HG02642 (cell line): Measurements from ENCODE around the gene ERP44.
"Not testable (repeated sequence)": the region's sequence is repeated elsewhere in the genome, so short reads cannot be mapped to it uniquely, and the experiment has no call there.

ENCODE experiments used
- ATAC-seq: cut with Tn5 transposase; IDR thresholded peaks from one replicate; pipeline ENCODE4 v1.9.1; 2021; ENCODE audit warnings: mild to moderate bottlenecking; ENCODE audit not compliant: unreplicated experiment, poor library complexity

ERP44 gene

DNA sequence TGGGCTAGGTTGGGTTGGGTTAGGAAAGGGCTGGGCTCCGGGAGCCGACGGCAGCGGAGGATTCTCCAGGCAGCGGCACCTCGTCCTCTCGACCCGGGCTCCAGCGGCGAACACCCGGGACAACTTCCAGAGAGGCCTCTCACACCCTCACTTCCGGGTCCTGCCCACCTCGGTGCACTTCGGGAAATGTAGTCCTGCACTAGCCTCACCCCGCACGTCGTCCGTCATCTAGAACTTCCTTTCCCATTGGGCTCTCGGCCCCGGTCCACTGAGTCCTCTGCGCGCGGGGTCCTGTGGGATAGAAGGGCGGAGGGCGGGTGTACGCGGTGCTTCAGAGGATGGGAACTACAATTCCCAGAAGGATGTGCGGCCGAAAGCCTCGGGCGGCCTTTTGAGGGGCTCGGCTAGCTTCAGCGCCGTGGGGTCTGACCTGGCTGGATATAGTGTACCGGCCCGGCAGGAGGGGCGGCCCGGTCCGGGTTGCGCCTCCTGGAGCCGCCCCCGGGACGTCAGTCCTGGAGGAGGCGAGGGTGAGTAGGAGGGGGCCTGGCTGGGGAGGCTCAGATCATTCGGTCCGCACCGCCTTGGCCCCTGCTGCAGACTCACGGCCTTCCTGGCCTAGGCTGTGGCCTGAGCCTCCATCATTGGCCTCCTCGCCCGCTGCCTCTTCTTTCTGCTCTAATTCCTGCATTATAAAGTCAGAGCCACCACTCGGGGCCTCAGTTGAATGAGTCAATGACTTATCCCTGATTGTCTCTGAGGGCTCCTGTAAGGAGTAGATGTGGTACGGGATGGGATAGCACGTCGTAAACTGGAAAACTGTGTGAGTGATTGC lies at the start of gene ERP44, which contains the start of gene INVS:
Gene ERP44, minus strand, starts transcription at position 114 of the 835 bp plus-strand sequence. CDS start 160 bp downstream, outside the sequence.
Gene INVS, plus strand, starts transcription at position 357 of the 835 bp plus-strand sequence. CDS start 5,279 bp downstream, outside the sequence.
- ATAC-seq = peak; percentile 98

DNA sequence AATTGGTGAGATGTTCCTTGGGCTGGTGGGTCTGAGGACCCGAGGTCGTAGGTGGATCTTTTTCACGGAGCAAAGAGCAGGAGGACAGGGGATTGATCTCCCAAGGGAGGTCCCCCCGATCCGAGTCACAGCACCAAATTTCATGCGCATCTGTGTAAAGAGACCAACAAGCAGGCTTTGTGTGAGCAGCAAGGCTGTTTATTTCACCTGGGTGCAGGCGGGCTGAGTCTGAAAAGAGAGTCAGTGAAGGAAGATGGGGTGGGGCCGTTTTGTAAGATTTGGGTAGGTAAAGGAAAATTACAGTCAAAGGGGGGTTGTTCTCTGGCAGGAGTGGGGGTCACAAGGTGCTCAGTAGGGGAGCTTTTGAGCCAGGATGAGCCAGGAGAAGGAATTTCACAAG lies 47.2 kb upstream of the ERP44 start:
- ATAC-seq = not testable (repeated sequence)

DNA sequence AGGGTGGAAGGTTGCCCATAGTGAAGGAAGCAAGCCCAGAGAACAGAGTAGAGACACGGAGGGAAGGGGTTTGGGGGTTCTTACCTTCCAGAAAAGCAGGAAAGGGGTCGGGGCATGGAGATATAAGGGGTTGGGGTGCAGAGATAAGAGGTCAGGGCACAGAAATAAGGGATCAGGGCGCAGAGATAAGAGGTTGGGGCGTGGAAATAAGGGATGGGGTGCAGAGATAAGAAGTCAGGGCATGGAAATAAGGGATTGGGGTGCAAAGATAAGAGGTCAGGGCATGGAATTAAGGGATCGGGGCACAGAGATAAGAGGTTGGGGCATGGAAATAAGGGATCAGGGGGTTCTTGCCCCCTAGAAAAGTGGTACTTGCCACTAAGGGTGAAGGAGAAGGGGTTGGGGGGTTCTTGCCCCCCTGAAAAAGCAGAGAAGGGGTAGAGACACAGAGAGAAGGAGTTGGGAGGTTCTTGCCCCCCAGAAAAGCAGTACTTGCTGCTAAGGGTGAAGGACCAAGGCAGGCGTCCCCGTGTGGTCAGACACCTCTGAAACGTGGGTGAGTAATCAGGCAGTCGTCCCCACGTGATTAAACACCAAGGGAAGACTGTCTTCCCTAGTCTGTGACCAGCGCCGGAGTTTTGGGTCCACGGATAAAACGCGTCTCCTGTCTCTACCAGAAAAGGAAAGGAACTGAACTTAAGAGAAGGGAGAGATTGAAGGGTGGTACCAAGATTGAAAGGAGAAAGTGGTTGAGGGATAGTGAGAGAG lies 46.6 kb upstream of the ERP44 start:
- not testable (repeated sequence) for ATAC-seq

DNA sequence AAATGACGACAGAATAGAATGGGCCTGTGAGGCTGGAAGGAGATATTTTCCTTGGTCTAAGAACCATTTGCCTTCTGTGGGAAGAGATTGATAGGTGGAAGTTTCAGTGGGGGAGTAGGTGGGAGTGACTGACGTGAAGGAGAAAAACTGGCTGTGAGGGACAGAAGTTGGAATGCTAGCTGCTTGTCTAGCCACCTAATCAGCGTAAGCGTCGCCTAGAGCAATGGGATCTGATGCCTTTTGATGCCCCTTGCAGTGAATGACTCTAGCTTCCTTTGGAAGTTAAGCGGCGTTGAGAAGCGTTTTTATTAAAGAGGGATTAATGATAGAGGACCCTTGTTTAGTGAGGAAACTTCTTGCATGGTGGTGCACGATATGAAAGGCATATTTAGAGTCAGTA lies 43.1 kb upstream of the ERP44 start:
- ATAC-seq = not testable (repeated sequence)

DNA sequence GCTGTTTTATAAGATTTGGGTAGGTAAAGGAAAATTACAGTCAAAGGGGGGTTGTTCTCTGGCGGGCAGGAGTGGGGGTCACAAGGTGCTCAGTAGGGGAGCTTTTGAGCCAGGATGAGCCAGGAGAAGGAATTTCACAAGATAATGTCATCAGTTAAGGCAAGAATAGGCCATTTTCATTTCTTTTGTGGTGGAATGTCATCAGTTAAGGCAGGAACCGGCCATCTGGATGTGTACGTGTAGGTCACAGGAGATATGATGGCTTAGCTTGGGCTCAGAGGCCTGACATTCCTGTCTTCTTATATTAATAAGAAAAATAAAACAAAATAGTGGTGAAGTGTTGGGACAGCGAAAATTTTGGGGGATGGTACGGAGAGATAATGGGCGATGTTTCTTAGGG lies 41.5 kb upstream of the ERP44 start:
- ATAC-seq = not testable (repeated sequence)

DNA sequence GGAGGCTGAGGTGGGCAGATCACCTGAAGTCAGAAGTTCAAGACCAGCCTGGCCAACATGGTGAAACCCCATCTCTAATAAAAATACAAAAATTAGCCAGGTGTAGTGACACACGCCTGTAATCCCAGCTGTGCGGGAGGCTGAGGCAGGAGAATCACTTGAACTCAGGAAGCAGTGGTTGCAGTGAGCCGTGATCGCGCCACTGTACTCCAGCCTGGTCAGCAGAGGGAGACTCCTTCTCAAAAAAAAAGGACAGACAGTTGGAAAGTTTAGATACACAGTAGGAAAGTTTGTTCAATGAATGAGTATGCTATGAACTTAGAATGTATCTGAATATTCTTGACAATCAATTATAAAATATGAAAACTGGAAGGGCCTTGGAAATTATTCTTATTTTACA lies 38.0 kb upstream of the ERP44 start:
- not testable (repeated sequence) for ATAC-seq

DNA sequence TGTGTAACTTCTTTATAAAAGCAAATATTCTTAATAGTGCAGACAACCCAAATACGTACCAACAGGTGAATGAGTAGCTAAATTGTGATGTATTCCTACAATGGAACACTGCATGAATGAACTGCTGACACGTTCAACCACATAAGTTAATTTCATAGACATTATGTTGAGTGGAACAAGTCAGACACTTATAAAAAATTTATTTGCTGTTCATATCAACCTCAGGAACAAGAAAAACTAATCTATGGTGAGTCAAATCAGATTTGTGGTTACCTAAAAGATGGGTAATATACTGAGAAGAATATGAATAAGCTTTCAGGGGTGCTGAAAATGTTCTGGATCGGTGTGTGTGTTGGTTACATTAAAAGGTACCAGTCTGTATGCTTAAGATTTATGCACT lies 35.9 kb upstream of the ERP44 start:
- ATAC-seq = no peak

DNA sequence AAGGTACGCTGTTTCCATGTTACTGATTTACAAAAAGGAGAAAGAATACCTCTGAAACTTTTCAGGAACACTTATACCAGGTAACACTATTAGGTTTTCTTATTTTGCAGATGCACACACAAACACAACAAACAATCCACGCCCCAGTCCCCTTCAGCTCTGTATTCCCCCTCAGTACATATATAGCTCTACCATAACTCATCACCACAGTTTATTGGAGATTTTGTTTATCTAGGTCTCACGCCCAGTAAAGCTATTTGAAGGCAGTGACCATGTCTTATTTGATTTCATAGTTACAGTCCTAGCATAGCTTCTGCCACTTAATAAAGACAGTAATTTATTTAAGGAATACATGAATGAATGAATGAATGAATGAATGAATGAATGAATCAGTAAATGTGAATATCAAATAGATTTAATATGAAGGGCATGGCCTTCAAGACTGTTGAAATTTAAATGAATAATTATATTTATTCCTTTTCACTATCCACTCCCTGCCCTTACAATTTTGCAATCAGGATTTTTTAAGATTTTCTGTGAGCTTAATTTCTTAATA lies 33.2 kb upstream of the ERP44 start:
- ATAC-seq = no peak

DNA sequence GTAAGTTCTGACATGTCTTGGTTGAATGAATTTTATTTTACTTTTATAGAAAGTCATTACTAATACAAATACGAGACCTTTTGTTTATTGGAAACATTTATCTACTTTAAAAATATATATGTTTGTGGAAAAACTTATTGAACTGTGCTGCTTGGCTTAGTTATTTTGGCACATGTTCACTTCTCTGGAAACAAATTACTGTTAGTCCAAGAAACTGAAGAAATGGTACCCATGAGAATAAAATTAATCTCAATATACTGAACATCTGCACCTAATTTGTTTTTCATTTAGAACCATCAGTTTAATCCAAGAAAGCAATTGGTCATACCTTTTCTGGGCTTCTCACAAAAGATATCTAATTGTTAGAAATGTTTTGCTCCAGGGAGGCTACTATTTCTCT lies 32.4 kb upstream of the ERP44 start:
- ATAC-seq = no peak

DNA sequence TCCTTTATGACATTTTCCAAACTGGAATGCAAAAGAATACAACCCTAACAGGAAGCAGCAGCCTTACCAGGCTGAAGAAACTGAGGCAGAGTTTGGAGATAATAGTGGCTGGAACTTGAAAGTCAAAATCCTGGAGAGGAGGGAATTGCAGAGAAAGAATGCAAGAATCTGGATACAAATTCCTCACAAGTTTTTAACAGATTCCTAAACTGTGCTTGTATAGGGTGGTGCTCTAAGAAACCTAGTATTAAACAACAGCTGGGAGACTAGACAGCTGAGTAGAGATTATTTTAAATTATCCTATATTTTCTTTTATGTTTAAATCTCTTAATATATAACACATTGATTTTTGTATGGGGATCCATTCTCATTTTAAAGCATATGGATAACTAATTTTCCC lies 31.0 kb upstream of the ERP44 start:
- no peak for ATAC-seq

DNA sequence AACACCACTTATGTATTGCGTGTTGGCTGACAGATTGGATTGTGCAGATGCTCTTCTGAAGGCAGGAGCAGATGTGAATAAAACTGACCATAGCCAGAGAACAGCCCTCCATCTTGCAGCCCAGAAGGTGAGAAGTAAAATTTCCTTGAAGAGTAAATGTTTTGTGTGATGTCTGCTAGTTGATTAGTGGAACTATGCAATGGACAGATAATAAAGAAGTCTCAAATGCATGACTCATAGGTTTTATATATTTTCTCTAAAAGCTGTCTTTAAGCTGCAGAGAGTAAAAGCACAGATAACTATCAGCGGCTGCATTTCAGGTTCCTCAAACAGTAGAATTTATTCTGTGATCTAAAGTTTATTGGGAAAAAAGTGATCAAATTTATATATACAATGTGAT lies 27.6 kb upstream of the ERP44 start:
- no peak for ATAC-seq

DNA sequence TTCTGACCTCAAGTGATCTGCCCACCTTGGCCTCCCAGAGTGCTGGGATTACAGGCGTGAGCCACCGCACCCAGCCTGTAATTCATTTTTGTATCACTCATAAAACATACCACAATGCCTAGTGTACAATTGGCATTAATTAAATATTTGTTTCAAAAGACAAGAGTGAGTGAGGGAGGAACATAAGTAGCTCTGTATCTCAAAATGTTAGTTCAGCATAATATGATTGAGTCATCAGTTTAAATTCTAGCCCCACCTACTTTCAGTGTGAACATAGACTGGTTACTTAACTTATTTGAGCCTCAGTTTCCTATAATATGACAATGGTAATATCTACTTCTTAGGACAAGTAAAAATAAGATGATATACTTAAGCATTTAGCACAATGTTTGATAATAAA lies 27.1 kb upstream of the ERP44 start:
- no peak for ATAC-seq

DNA sequence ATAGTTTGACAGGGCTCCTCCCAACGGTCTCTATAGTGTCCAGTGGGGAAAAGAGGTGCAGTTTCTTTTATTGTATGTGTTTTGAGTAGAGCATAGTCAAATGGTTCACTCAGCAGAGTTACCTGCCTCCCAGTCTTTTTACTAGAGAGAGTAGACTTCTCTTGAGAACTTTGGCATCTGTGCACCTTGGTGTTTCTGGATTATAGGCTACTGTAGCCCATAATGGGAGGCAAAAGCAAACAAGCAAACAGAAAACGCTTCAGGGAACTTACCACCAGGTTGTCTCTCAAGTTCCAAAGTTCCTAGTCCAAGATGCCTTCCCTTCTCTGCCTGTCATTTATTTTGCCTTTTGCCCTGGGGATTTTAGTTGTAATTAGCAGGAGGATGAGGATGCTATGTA lies 26.4 kb upstream of the ERP44 start:
- ATAC-seq = no peak

DNA sequence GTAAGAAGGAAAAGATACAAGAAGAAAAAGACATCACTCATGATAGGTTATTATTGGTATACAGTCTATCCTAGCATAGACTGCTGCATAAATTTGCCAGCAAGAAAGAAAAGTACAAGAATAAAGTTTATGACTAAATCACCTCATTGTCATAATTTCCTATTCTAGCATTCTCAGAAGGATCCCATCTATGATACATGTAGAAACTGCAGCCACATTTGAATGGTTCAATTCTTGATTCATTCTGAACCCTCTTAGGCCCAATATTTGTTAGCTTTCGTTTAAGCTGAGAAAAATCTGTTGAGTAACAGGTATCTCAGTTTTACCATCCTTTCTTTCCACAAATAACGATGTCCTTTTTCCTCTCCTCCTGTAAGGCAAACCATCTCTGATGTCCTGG lies 21.5 kb upstream of the ERP44 start:
- no peak for ATAC-seq

DNA sequence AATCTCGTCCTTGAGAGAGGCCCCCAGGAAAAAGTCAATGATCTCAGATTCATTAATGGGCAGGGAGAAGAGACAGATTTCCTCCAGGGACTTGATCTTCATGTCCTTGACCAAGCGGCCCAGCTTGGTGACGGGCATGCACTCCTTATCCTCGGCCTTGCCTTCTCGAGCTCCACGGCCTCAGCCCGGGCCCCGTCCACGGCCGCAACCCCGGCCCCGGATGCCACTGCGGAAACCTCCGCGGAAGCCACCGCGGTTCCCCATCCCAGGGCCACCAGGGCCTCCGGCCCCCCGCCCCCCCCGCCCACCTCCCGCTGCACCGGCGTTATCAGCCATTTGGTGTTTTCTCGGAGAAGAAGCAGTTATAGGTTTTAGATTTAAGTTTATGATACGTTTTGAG lies 18.5 kb upstream of the ERP44 start:
- no peak for ATAC-seq

DNA sequence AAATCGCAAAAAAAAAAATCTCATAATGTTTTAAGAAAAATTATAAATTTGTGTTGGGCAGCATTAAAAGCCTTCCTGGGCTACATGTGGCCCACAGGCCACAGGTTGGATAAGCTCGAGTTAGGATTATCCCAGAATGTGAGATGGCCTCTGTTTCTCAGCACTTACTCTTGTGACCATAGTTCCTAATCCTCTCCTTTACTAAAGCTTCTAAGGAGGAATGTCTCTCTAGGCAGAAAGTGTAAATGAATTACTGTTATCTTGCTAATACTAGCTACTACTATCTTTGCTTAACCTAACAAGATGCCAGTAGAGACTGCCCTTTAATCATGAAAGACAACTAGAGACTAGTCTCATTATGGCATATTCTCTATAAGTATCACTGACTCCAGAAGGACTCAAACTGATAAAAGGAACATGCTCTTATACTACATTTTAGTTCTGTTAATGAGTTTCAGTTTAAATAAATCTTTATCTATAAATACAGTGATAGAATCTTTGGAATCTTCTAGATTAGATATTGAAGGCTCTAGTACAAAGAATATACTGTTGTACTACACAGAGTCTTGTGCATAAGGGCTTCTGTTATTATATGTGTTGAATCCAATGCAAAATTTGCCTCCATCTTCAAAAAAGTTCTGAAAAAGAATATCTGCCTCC lies 14.0 kb upstream of the ERP44 start:
- ATAC-seq = no peak

DNA sequence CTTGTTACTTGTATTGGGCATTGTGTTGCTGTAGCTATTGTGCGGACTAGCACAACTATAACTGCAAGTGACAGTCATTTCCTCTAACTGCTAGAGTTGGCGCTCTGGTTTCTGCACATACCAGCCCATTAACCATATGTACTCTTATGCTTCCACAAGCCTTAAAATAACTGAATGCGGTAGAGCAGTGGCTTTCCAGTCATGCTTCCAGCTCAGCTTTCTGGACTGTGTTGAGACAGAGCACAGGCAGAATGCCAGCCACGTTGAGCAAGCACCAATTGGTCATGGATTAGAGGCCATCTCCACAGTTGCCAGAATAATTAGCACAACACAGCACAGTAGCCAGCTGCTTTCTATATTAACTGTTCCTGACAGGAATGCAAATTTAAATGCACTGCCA lies 12.4 kb upstream of the ERP44 start:
- ATAC-seq = no peak

DNA sequence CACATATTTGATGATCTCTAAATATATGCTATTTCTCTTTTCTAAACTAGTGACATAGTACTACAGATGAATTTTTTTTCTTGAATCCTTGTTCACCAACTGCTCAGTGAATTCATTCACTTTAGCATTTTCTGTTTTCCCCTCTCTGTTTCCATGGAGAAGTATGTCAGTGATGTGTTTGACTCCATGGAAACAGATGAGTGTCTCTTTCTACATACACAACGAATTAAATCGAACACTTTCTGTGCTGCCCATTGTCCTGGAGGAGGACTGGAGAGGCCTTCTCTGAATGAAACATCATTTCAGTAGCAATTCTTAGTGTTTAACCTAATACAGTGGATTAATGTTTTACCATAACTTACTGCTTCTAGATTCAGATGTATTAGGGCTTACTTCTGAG lies 9.8 kb upstream of the ERP44 start:
- no peak for ATAC-seq

DNA sequence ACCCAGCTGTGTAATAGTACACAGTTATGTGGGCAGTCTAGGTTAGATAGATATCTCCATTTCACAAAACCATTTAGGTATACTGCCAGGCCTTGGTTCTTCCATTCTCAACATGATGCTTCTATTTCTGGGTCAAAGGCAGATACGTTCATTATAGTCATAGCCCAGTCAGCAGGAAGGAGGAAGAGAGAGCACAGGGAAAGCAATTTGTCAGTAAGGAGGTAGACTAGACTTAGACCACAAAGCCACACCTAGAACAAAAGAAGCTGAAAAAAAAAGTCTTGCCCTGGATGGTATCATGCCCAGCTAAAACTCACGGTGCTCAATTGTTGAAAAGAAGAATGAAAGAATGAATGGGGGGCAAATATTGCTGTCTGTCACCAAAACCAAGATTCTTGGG lies 7.8 kb upstream of the ERP44 start:
- no peak for ATAC-seq

DNA sequence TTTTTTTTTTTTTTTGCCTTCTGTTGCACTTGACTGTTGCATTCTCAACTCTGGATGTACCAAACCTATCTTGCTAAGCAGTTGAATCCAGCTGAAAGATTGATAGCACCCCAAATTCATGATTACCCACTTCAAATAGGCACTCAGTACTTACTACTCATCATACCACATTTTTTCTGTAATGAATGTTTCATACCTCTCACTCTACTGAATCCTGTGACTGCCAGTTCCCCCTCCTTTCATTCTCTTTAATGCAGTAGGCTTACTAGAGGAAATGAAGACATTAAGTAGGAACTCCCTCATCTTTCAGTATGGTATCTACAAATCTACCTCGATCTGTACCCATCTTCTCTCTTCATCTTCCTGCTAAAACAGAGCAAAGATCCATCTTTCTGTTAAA lies 7.1 kb upstream of the ERP44 start:
- no peak for ATAC-seq

DNA sequence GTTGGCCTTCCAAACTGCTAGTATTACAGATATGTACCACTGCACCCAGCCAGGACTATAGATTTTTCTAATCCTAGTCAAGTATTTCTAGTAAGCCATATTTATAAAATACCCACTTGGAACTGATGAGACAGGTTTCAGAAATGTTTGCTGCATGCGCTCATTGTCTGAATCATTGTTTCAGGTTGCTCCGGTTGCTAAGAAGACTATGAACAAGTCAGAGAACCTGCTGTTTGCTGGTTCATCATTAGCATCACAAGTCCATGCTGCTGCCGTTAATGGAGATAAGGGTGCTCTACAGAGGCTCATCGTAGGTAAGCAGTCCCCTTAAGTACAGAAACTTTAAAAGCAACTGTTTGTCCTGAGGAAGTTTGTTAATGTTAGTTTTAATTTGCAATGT lies 5.5 kb upstream of the ERP44 start:
- ATAC-seq = no peak
